Right lobe of liver (tissue), 4 donors: ENCODE measurements around the gene PFKFB4.

Source experiments
- POLR2A ChIP-seq: fragments of 450-650 bp; IDR thresholded peaks from one replicate; pipeline ENCODE4 v1.6.1; 2017; ENCODE audit warnings: antibody characterized with exemption, mild to moderate bottlenecking
- TF ChIP-seq, protein P1 (sequence below), 4 donors: fragments of 200-600 bp in 3 of 4; fragments of 450-650 bp in 1 of 4; IDR thresholded peaks; one replicate each; pipeline versions ENCODE4 v1.5.1 to v1.8.0; 2016 to 2022; ENCODE audit warnings: antibody characterized with exemption in 4 of 4, mild to moderate bottlenecking in 2 of 4
- donor health status: DM: no; HTN: no; CAD: no.
- donor health status: DM: no; HTN: no; CAD: no.
- donor health status: DM: no; HTN: yes; CAD: no.

DNA sequence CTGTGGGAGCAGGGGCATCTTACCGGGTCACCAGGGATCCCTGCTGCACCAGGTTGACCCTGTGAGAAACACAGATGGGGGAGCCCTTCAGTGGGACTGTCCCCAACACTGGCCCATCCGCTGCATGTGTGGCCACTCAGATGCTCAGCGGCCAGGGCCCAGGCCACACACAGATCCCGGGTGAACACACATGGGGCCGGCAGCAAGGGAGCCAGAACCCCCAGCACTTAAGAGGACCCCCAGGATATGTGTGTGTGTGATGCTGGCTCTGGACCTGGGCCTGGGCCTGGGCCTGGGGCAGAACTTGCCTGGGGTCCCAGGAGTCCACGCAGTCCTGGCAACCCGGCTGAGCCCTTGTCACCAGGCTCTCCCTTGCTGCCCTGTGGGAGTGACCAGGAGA, 11.9 kb upstream of the PFKFB4 start:
- TF ChIP-seq, protein P1, sequence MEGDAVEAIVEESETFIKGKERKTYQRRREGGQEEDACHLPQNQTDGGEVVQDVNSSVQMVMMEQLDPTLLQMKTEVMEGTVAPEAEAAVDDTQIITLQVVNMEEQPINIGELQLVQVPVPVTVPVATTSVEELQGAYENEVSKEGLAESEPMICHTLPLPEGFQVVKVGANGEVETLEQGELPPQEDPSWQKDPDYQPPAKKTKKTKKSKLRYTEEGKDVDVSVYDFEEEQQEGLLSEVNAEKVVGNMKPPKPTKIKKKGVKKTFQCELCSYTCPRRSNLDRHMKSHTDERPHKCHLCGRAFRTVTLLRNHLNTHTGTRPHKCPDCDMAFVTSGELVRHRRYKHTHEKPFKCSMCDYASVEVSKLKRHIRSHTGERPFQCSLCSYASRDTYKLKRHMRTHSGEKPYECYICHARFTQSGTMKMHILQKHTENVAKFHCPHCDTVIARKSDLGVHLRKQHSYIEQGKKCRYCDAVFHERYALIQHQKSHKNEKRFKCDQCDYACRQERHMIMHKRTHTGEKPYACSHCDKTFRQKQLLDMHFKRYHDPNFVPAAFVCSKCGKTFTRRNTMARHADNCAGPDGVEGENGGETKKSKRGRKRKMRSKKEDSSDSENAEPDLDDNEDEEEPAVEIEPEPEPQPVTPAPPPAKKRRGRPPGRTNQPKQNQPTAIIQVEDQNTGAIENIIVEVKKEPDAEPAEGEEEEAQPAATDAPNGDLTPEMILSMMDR (IDR thresholded peaks at IDR 0.05), result no peak
- no peak for TF ChIP-seq POLR2A
